Calu3 (cell line): ENCODE data around the gene LRRC4. TPM values are rescaled to one million over a fixed set of nuclear protein-coding genes. Genes with fewer than 3 reads are reported as not detected.
A peak's percentile ranks its signal among the peaks of the same experiment; 100 is the strongest.

Experiments used
- BruUV-seq: library from RNA; stranded (reverse); fragments of 400-500 nt; replicated peaks from 2 replicates; lab custom pipeline; 2021; lab: Mats Ljungman, UMichigan
- CTCF ChIA-PET: fragments of 300-600 bp; sonication (Branson Sonifier 250); formaldehyde crosslinking; loops from one replicate; lab custom pipeline; 2022; ENCODE audit warnings: antibody characterized with exemption; lab: Charles Lee
- DNase-seq: peaks from one replicate; pipeline ENCODE4 v3.0.0; 2022
- H3K27ac Mint-ChIP-seq: one replicate; pipeline ENCODE4 v1.8.0; 2022; ENCODE audit warnings: mixed read lengths; ENCODE audit not compliant: unreplicated experiment
- H3K27me3 Mint-ChIP-seq: one replicate; pipeline ENCODE4 v1.8.0; 2022; ENCODE audit warnings: mixed read lengths; ENCODE audit not compliant: unreplicated experiment
- H3K36me3 Mint-ChIP-seq: one replicate; pipeline ENCODE4 v1.8.0; 2022; ENCODE audit warnings: mild to moderate bottlenecking, moderate library complexity, mixed read lengths; ENCODE audit not compliant: insufficient read depth, unreplicated experiment
- H3K4me1 Mint-ChIP-seq: one replicate; pipeline ENCODE4 v1.8.0; 2022; ENCODE audit warnings: mild to moderate bottlenecking, low read depth, mixed read lengths; ENCODE audit not compliant: unreplicated experiment
- H3K4me3 Mint-ChIP-seq: one replicate; pipeline ENCODE4 v1.8.0; 2022; ENCODE audit warnings: mild to moderate bottlenecking, low read depth, moderate library complexity, mixed read lengths; ENCODE audit not compliant: unreplicated experiment
- H3K9me3 Mint-ChIP-seq: one replicate; pipeline ENCODE4 v1.8.0; 2022; ENCODE audit warnings: low read depth, mixed read lengths; ENCODE audit not compliant: unreplicated experiment
- intact Hi-C: fragments of 100-400 bp; cut with micrococcal nuclease; formaldehyde crosslinking; loops from one replicate; pipeline ENCODE4 v1.10.0; 2022; ENCODE audit not compliant: unreplicated experiment
- total RNA-seq: library from RNA; stranded (reverse); gene quantifications from 2 replicates; pipeline ENCODE4 v1.2.3, GENCODE V29; 2022
- TF ChIP-seq, protein P1 (sequence below): fragments of 200-600 bp; IDR thresholded peaks from one replicate; pipeline ENCODE4 v1.8.0; 2022; ENCODE audit warnings: antibody characterized with exemption; ENCODE audit not compliant: unreplicated experiment

The LRRC4 gene
- total RNA-seq, 1 experiment from 2014 or later = not detected

DNA sequence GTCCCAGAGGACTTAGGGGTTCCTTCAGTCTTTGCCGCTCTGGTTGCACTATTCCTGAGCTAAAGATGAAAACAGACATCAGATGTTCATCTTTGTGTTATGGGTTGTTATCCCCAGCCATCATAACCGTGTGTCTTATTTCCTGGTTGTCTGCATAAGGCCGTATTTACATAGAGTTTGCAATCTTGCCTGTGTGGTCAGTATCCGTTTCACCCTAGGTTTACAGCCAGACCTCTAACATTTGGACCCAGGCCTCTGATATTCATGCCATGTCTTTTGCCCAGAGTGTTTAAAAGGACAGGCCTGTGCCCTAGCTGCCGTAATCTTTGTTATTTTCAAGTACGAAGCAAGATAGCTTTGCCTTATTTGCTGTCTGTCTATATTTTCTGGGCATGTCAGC is 26.6 kb downstream of the LRRC4 start:
- no peaks in the 10 kb centered on the region for H3K9me3 Mint-ChIP-seq
- TF ChIP-seq, protein P1, sequence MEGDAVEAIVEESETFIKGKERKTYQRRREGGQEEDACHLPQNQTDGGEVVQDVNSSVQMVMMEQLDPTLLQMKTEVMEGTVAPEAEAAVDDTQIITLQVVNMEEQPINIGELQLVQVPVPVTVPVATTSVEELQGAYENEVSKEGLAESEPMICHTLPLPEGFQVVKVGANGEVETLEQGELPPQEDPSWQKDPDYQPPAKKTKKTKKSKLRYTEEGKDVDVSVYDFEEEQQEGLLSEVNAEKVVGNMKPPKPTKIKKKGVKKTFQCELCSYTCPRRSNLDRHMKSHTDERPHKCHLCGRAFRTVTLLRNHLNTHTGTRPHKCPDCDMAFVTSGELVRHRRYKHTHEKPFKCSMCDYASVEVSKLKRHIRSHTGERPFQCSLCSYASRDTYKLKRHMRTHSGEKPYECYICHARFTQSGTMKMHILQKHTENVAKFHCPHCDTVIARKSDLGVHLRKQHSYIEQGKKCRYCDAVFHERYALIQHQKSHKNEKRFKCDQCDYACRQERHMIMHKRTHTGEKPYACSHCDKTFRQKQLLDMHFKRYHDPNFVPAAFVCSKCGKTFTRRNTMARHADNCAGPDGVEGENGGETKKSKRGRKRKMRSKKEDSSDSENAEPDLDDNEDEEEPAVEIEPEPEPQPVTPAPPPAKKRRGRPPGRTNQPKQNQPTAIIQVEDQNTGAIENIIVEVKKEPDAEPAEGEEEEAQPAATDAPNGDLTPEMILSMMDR = no peak
- CTCF ChIA-PET = no interaction called here
- no peaks in the 10 kb centered on the region for H3K36me3 Mint-ChIP-seq
- no TSS peak for BruUV-seq
- no peak overlapping the region for H3K27ac Mint-ChIP-seq
- no peak overlapping the region for H3K4me3 Mint-ChIP-seq
- H3K4me1 Mint-ChIP-seq = no peaks in the 10 kb centered on the region
- H3K27me3 Mint-ChIP-seq = no peaks in the 10 kb centered on the region
- intact Hi-C loops = no loop called here
- no peak for DNase-seq

DNA sequence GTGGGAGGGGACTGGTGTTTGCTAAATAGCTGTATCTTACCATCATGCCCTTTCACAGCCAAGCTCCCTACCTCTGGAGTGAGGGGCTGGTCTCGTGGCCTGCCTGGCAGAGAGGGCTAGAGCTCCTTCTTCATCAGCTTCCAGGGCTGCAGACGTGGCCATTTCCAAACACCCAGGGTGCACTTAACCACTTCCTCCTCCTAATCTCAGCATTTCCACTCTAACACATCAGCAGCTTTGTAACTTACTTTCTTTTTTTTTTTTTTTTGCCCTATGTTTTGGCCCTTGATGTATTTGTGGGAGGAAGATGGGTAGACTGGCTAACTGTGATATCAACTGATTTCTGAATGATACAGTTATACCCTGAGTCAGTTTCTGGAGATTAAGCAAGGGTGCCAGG is 27.4 kb downstream of the LRRC4 start:
- Mint-ChIP-seq H3K9me3 (no peaks in the 10 kb centered on the region), H3K4me3 (no peak overlapping the region), H3K4me1 (no peaks in the 10 kb centered on the region), H3K27ac (peak overlapping the region; percentile 17), H3K36me3 (no peaks in the 10 kb centered on the region), H3K27me3 (no peaks in the 10 kb centered on the region)
- TF ChIP-seq, protein P1 = no peak
- intact Hi-C loops = no loop called here
- CTCF ChIA-PET = interaction anchor here (0.6 to 0.7 kb wide), 3 partner anchors 23 to 751 kb away, joined by 3 to 4 read pairs (median 3); no protein-coding TSS in a partner anchor
- DNase-seq = no peak
- no TSS peak for BruUV-seq

DNA sequence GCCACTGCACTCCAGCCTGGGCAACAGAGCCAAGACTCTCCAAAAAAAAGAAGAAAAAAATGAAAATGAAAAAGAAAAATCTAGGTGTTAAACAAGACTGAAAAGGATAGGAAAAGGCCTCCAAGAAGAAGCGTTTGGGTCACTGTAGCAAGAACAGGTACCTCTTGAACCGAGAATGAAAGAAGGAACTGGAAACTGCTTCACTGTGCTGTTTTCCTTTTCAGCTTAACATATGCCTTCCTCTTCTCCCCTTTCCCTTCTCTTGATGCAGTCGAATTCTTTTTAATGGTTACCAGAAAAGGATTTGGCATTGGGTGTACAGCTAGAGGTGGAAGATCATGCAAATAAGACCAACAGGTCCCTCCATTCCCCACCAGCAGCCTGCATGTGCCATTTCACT is 28.1 kb downstream of the LRRC4 start:
- no peak overlapping the region for H3K27ac Mint-ChIP-seq
- CTCF ChIA-PET = interaction anchor here (0.6 to 0.7 kb wide), 3 partner anchors 24 to 751 kb away, joined by 3 to 4 read pairs (median 3); no protein-coding TSS in a partner anchor
- H3K4me3 Mint-ChIP-seq = no peak overlapping the region
- no peaks in the 10 kb centered on the region for H3K27me3 Mint-ChIP-seq
- BruUV-seq = no TSS peak
- intact Hi-C loops = no loop called here
- no peak for DNase-seq
- H3K36me3 Mint-ChIP-seq = no peaks in the 10 kb centered on the region
- no peaks in the 10 kb centered on the region for H3K4me1 Mint-ChIP-seq
- no peaks in the 10 kb centered on the region for H3K9me3 Mint-ChIP-seq
- TF ChIP-seq, protein P1 = no peak

DNA sequence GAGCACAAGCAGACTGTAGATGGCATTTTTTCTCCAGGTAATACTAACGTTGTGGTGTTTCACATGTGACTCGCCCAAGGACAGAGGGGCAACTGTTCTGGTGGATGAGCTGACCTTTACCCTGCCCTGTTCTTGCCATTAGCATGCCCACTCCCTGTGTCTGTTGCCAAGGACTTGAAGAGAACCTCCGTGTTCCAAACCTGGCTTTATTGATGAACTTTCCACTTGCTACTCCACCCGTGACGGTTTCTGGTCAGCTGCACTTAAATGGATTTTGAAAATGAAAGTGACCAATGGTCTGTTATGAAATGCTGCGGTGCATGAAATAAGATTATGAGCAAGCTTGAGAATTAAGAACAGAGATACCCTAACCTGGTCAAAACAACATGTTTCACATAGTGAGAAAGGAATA is 30.4 kb downstream of the LRRC4 start:
- Mint-ChIP-seq H3K4me1 (peaks cover 6% of the 10 kb centered on the region), H3K36me3 (peaks cover 6% of the 10 kb centered on the region), H3K4me3 (no peak overlapping the region), H3K27ac (no peak overlapping the region), H3K27me3 (no peaks in the 10 kb centered on the region), H3K9me3 (no peaks in the 10 kb centered on the region)
- CTCF ChIA-PET = interaction anchor here (0.7 to 1.4 kb wide), 2 partner anchors 9 to 39 kb away, joined by 3 read pairs; no protein-coding TSS in a partner anchor
- no TSS peak for BruUV-seq
- no peak for DNase-seq
- TF ChIP-seq, protein P1 = no peak
- intact Hi-C loops = no loop called here
